Body of pancreas (tissue), 4 donors: ENCODE measurements around the gene RILPL2. TPM values are rescaled to one million over a fixed set of nuclear protein-coding genes. Genes with fewer than 3 reads are reported as not detected.
"Not testable (repeated sequence)": the region's sequence is repeated elsewhere in the genome, so short reads cannot be mapped to it uniquely, and the experiment has no call there.

Experiments
- ATAC-seq: fragments of 150-250 bp; one replicate; pipeline ENCODE4 v1.9.1; 2016
- DNase-seq, 4 donors: peaks; one replicate each; pipeline ENCODE4 v3.0.0-alpha.2; 2019
- H3K27ac ChIP-seq, 4 donors: fragments of 200-600 bp; sonication (generic); 1 replicate in 3 of 4; 2 replicates in 1 of 4; pipeline versions ENCODE4 v1.5.1 to v1.6.1; 2016 to 2019; ENCODE audit warnings: mild to moderate bottlenecking in 1 of 4, mixed read lengths in 1 of 4, moderate library complexity in 1 of 4
- H3K27me3 ChIP-seq, 2 donors: fragments of 200-600 bp; sonication (generic); one replicate each; pipeline ENCODE4 v1.6.0; 2016; ENCODE audit warnings: mild to moderate bottlenecking in 1 of 2
- H3K36me3 ChIP-seq, 2 donors: fragments of 200-600 bp; sonication (generic); replicated peaks in 1 of 2; 2 replicates each; pipeline ENCODE4 v1.5.1; 2016; ENCODE audit warnings: low read depth in 2 of 2; ENCODE audit not compliant: insufficient read depth in 1 of 2
- H3K4me1 ChIP-seq: fragments of 200-600 bp; sonication (generic); one replicate; pipeline ENCODE4 v1.6.0; 2016
- H3K4me3 ChIP-seq, 2 donors: fragments of 200-600 bp; sonication (generic); 1 replicate in 1 of 2; 2 replicates in 1 of 2; pipeline ENCODE4 v1.5.1; 2016 to 2019
- H3K9me3 ChIP-seq, 3 donors: fragments of 200-600 bp; sonication (generic); 1 replicate in 2 of 3; 2 replicates in 1 of 3; pipeline ENCODE4 v1.5.1; 2016
- POLR2A ChIP-seq, 3 donors: fragments of 450-650 bp; IDR thresholded peaks; one replicate each; pipeline ENCODE4 v1.6.1; 2016; ENCODE audit warnings: antibody characterized with exemption in 3 of 3, mild to moderate bottlenecking in 2 of 3
- WGBS, 2 donors: methylation state at CpG; one replicate each; pipeline ENCODE4 v1.1.5; 2017; 5-methylcytosine and 5-hydroxymethylcytosine counted together
- intact Hi-C: fragments of 100-400 bp; cut with DNase I; formaldehyde crosslinking; loops from one replicate; pipeline ENCODE4 v1.15.1; 2023
- total RNA-seq, 2 donors: library from RNA; depleted of rRNA; stranded (reverse); fragments of >200 nt; gene quantifications; one replicate each; pipeline ENCODE4 v1.1.0, GENCODE V29; 2016
- TF ChIP-seq, protein P1 (sequence below), 7 experiments: fragments of 450-650 bp in 4 of 7; fragments of 200-600 bp in 3 of 7; sonication (generic) in 3 of 7; IDR thresholded peaks; one replicate each; pipeline ENCODE4 v1.5.1; 2016 to 2019; ENCODE audit warnings: antibody characterized with exemption in 7 of 7

The RILPL2 gene
- total RNA-seq, 2 donors from 2014 or later, result 2.6 TPM

GRCh38 chr12:123435636-123436016 lies 858 bp downstream of the RILPL2 start:
- no peak for TF ChIP-seq POLR2A (IDR thresholded peaks at IDR 0.05)
- TF ChIP-seq, protein P1, sequence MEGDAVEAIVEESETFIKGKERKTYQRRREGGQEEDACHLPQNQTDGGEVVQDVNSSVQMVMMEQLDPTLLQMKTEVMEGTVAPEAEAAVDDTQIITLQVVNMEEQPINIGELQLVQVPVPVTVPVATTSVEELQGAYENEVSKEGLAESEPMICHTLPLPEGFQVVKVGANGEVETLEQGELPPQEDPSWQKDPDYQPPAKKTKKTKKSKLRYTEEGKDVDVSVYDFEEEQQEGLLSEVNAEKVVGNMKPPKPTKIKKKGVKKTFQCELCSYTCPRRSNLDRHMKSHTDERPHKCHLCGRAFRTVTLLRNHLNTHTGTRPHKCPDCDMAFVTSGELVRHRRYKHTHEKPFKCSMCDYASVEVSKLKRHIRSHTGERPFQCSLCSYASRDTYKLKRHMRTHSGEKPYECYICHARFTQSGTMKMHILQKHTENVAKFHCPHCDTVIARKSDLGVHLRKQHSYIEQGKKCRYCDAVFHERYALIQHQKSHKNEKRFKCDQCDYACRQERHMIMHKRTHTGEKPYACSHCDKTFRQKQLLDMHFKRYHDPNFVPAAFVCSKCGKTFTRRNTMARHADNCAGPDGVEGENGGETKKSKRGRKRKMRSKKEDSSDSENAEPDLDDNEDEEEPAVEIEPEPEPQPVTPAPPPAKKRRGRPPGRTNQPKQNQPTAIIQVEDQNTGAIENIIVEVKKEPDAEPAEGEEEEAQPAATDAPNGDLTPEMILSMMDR (IDR thresholded peaks at IDR 0.05), result no peak
- intact Hi-C loops, result no loop called here
- WGBS, 2 donors, result 20 to 43% methylated on average over 3 to 5 of the region's 5 CpGs
- ATAC-seq, result no peak
- peak overlapping the region; percentile 51 to 94 for H3K4me3 ChIP-seq
- DNase-seq, result no peak
- H3K9me3 ChIP-seq, result no peaks in the 10 kb centered on the region
- H3K36me3 ChIP-seq, result no peaks in the 10 kb centered on the region
- H3K4me1 ChIP-seq, result peaks cover 18% of the 10 kb centered on the region
- peak overlapping the region in 3 of 4 donors; percentile 35 to 68 (median 63) for H3K27ac ChIP-seq
- H3K27me3 ChIP-seq, result no peaks in the 10 kb centered on the region

GRCh38 chr12:123433615-123434014 lies 2.9 kb downstream of the RILPL2 start:
- DNase-seq, result no peak
- intact Hi-C loops, result no loop called here
- Histone ChIP-seq H3K27me3 (no peaks in the 10 kb centered on the region), H3K27ac (peak overlapping the region in 1 of 4 donors; percentile 38), H3K9me3 (no peaks in the 10 kb centered on the region), H3K4me1 (peaks cover 18% of the 10 kb centered on the region), H3K36me3 (peaks cover 0 to 2% of the 10 kb centered on the region in 2 donors), H3K4me3 (no peak overlapping the region)
- 95 to 96% methylated on average over 6 of the region's 6 CpGs for WGBS, 2 donors
- TF ChIP-seq, protein P1 (IDR thresholded peaks at IDR 0.05), result no peak
- TF ChIP-seq POLR2A (IDR thresholded peaks at IDR 0.05), result no peak
- ATAC-seq, result no peak

- peaks cover 16% of the 10 kb centered on the region for H3K4me1 ChIP-seq
- H3K36me3 ChIP-seq, H3K27me3 ChIP-seq, ATAC-seq, intact Hi-C loops, H3K9me3 ChIP-seq, H3K4me3 ChIP-seq: not testable (repeated sequence)
- H3K27ac ChIP-seq, result peak overlapping the region in 1 of 4 donors; percentile 38
- DNase-seq, result peak in 1 of 4 donors; percentile 25
- 76 to 79% methylated on average over 15 of the region's 15 CpGs for WGBS, 2 donors
These were observed 4.3 kb downstream of the RILPL2 start for GRCh38 chr12:123431951-123432817.

GRCh38 chr12:123429101-123429500 lies 7.4 kb downstream of the RILPL2 start:
- WGBS, 2 donors, result 95 to 98% methylated on average over 8 of the region's 8 CpGs
- DNase-seq, result not testable (repeated sequence)

DNA sequence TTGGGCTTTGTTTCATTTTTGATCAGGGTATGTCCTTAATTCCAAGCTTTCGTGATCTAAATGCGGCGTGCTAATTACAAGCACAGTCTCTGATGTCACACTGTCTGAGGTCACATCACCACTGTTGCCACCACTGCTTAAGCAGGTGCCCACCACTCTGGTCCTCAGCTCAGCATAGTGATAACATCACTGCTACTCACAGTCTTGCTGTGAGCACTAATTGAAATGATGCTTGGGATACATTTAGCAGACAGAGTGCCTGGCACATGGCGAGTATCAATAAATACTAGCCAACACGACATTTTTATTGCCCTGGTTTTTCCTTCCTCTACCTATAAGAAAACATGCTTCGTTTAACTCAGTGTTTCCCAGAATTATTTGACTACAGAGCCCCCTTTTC lies 7.9 kb downstream of the RILPL2 start:
- no peak overlapping the region for H3K4me3 ChIP-seq
- peaks cover 0 to 2% of the 10 kb centered on the region in 2 donors for H3K36me3 ChIP-seq
- no peak overlapping the region for H3K27ac ChIP-seq
- no peaks in the 10 kb centered on the region for H3K27me3 ChIP-seq
- ATAC-seq (no peak), DNase-seq (no peak)
- no peaks in the 10 kb centered on the region for H3K4me1 ChIP-seq
- TF ChIP-seq POLR2A (IDR thresholded peaks at IDR 0.05), result no peak
- TF ChIP-seq, protein P1 (IDR thresholded peaks at IDR 0.05), result no peak
- WGBS, 2 donors, result 81 to 91% methylated on average over 6 of the region's 6 CpGs
- H3K9me3 ChIP-seq, result no peaks in the 10 kb centered on the region
- intact Hi-C loops, result no loop called here

More at GRCh38 chr12:123429101-123429500, 7.4 kb downstream of the RILPL2 start:
- ATAC-seq, H3K9me3 ChIP-seq, H3K27ac ChIP-seq, H3K27me3 ChIP-seq, intact Hi-C loops, H3K4me1 ChIP-seq, H3K4me3 ChIP-seq, H3K36me3 ChIP-seq: not testable (repeated sequence)
